ENCODE results near the gene SYNGAP1.
A peak's percentile ranks its signal among the peaks of the same experiment; 100 is the strongest.
"Not testable (repeated sequence)": the region's sequence is repeated elsewhere in the genome, so short reads cannot be mapped to it uniquely, and the experiment has no call there.

Gene SYNGAP1

GRCh38 chr6:33419580-33420490 lies at the start of gene SYNGAP1:
Gene SYNGAP1 (plus strand): TSS chr6:33420065. CDS start chr6:33420265, 200 bp downstream.
- DNase-seq (ENCODE audit: low spot score), result no peak

DNA sequence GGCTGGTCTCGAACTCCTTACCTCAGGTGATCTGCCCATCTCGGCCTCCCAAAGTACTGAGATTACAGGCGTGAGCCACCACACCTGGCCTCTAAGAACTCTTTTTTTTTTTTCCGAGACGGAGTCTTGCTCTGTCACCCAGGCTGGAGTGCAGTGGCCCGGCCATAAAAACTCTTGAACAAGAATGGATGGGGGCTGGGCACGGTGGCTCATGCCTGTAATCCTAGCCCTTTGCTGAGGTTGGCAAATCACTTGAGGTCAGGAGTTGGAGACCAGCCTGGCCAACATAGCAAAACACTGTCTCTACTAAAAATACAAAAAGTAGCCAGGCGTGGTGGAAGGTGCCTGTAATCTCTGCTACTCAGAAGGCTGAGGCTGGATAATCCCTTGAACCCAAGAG lies 48.0 kb upstream of the SYNGAP1 start:
- DNase-seq (ENCODE audit: low spot score), result not testable (repeated sequence)

GRCh38 chr6:33372526-33373123 lies 47.2 kb upstream of the SYNGAP1 start:
- no peak for DNase-seq (ENCODE audit: low spot score)

GRCh38 chr6:33373960-33374910 lies 45.6 kb upstream of the SYNGAP1 start:
- DNase-seq (ENCODE audit: low spot score), result no peak

DNA sequence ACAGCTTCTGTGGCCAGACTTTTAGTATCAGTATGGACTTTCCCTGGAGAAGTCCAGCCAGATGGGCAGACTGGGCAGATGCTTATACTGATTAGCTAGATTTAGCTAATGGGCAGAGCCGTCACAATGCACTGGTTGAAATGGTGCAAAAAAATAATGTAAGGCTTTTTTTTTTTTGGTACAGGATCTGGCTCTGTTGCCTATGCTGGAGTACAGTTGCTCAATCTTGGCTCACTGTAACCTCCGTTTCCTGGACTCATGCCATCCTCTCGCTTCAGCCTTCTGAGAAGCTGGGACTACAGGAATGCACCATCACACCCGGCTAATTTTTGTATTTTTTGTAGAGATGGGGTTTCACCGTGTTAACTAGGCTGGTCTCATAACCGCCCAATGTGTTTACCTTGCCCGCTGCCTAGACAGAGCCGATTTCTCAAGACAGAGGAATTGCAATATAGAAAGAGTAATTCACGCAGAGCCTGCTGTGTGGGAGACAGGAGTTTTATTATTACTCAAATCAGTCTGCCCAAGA lies 44.7 kb upstream of the SYNGAP1 start:
- DNase-seq (ENCODE audit: low spot score), result peak; percentile 41

GRCh38 chr6:33377171-33377570 lies 42.7 kb upstream of the SYNGAP1 start:
- no peak for DNase-seq (ENCODE audit: low spot score)

DNA sequence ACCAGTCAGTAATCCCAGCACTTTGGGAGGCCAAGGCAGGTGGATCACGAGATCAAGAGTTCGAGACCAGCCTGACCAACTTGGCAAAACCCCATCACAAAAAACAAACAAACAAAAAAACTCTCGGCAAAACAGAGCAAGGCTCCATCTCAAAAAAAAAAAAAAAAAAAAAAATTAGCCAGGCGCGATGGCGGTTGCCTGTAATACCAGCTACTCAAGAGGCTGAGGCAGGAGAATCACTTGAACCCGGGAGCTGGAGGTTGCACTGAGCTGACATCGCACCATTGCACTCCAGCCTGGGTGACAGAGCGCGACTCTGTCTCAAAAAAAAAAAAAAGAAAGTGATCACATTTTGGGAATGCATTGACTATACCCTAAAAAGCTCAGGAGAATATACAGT lies 40.7 kb upstream of the SYNGAP1 start:
- not testable (repeated sequence) for DNase-seq (ENCODE audit: low spot score)

DNA sequence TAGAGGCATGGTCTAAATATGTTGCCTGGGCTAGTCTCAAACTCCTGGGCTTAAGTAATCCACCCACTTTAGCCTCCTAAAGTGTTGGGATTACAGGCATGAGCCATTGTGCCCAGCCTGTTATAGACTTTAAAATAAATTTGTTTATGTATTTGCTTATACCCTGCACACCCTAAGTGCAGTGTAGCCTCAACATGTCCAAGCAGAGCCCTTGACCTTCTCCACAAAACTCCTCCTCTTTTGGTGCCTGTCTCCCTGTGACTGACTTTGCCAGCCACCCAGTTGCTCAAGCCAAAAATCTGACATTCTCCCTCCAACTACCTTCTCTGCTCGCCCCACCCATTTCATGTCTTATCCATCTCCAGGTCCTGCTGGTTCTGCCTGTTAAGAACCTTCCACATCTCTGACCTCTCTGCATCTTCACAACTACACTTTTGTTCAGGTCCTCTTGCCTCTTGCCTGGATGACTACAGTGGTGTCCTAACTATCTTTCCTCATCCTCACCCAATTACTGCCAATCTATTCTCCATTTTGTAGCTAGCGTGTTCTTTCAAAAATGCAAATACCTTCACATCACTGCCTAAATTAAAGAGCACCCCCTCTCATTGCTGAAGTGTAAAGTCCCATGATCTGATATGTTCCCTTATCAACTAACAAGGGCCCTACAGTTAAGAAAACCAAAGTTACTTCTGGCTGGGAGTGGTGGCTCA lies 39.4 kb upstream of the SYNGAP1 start:
- DNase-seq (ENCODE audit: low spot score), result no peak

DNA sequence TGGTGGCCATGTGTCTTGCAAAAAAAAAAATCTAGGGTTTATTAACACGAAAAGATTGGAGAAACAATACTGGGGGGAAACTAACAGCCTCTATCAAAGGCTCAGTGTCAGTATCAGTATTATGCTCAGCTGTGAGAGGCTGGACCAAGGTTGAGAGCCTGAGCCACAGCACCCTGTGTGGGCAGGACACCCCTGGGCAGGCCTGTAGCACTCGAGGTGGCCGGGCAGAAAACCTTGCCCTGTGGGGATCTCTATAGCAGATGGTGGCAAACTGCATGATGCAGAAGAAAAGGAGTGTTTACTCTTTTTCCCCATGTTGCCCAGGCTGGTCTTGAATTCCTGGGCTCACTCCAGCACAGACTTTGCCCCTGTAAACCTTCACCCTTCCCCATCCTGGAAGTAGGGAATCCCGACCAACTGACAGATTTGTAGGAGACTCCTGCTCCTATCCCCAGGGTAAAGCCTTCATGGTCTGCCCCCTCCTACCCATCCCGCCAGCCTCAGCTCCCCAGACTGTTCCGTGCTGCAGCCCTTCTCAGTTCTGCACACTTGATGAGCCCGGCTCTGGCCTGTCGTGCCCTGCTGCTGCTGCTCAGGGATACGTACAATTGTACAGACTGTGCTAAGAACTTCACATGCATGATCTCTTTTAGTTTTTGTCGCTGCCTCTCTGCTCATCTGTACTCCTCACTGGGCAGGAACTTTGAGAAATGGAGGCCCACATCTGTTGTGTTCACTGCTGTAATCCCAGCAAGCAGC lies 36.3 kb upstream of the SYNGAP1 start:
- no peak for DNase-seq (ENCODE audit: low spot score)

- no peak for DNase-seq (ENCODE audit: low spot score)
Observed at GRCh38 chr6:33384581-33385020, 35.3 kb upstream of the SYNGAP1 start.

GRCh38 chr6:33390173-33390572 lies 29.7 kb upstream of the SYNGAP1 start:
- no peak for DNase-seq (ENCODE audit: low spot score)

- no peak for DNase-seq (ENCODE audit: low spot score)
Observed at GRCh38 chr6:33390767-33391277, 29.0 kb upstream of the SYNGAP1 start.

DNA sequence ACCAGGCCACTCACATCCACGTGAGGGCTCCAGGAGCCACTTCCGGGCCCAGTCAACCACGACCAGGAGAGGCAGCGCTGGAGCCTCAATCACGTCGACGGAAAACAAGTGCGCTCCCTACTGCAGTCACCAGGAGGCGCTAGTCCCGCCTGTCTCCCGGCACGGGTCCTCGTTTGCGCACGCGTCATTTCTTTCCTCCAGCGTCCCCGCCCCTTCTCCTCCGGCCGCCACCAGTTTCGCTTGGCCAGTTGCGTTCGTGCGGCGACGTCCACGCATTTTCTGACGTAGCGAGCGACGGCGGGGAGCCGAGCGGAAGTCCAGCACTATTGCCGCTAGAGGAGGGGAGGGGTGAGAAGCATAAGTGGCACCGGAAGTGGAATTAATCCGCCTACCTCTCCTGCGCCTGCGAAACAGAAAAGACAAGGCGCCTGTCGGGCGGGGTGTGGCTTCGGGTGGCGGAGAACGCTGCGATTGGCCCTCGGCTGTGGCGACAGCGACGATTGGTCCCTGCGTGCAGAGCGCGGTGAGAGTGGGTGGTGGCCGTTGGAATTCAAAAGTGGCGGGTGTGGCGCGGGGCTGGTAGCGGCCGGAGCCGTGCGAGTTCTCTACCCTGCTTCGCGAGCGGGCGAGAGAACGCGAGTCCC lies 28.5 kb upstream of the SYNGAP1 start, which contains the start of gene KIFC1:
Gene KIFC1, plus strand, starts transcription at position 546 of the 644 bp plus-strand sequence. CDS start 163 bp downstream, outside the sequence.
- peak; percentile 100 for DNase-seq (ENCODE audit: low spot score)

- DNase-seq (ENCODE audit: low spot score), result no peak
Observed at GRCh38 chr6:33391922-33392594, 27.8 kb upstream of the SYNGAP1 start.

GRCh38 chr6:33392595-33392948 lies 27.3 kb upstream of the SYNGAP1 start:
- no peak for DNase-seq (ENCODE audit: low spot score)

DNA sequence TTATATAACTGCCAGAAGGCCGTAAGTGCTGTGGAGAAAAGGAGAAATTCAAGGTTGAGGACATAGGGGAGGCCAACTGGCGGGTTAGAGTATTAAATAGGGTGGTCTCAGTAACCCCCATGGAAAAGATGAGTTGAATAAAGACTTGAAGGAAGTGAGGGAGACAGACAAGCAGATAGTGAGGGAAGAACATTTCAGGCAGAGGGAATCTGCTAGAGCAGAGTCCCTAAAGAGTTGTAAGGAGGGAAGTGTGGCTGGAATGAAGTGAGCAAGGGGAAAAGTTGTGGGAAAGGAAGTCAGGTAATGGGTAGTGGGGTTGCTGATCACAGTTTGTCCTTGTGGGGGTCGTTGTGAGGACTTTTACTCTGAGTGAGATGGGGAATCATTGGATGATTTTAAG lies 26.9 kb upstream of the SYNGAP1 start:
- DNase-seq (ENCODE audit: low spot score), result no peak

DNA sequence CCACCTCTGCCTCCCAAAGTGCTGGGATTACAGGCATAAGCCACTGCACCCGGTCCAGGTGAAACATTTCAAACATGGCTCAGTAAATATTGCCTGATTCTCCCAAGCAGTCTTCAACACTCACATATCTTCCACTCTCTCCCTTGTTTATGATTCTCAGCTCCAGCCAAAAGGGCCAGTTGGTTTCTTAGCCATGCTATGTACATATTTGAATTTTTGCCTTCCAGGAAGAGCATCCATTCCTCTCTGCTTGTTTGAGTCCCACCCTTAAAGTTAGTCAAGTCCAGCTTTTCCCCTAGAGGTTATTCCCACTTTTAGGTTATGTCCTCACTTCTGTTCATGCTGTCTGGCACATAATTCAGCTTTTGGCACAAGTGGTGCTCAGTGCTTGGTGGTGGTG lies 22.3 kb upstream of the SYNGAP1 start:
- no peak for DNase-seq (ENCODE audit: low spot score)

- DNase-seq (ENCODE audit: low spot score), result not testable (repeated sequence)
Observed at GRCh38 chr6:33398601-33399000, 21.3 kb upstream of the SYNGAP1 start.

DNA sequence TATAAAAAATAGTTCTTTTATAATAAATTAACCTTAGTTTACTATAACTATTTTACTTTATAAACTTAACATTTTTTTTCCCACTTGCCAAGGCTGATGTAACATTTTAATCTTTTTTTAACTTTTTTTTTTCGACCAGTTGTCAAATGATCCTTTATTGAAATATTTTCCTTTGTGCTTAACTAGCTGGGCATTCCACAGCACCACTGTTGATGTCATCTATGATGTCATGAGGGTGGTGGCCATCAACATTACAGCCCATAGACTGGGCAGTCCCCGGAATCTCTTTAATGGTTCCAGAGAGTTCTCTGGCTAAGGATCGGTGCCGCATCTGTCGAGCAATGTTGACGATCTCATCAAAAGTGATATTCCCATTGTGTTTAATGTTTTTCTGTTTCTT lies 20.0 kb upstream of the SYNGAP1 start:
- not testable (repeated sequence) for DNase-seq (ENCODE audit: low spot score)
